ENCODE results near the gene TSGA10IP. TPM values are rescaled to one million over a fixed set of nuclear protein-coding genes. Genes with fewer than 3 reads are reported as not detected.

TSGA10IP gene
- not detected in 2 replicates for total RNA-seq

GRCh38 chr11:65945430-65945911 lies at the start of gene TSGA10IP:
TSGA10IP (plus strand) TSS chr11:65945480; CDS start chr11:65945676, 196 bp downstream.

GRCh38 chr11:65900125-65900898 lies 45.0 kb upstream of the TSGA10IP start, which contains the start of gene FOSL1:
FOSL1 (minus strand) TSS chr11:65900388; CDS start chr11:65900339, 49 bp downstream.

GRCh38 chr11:65918211-65919140 lies 26.8 kb upstream of the TSGA10IP start, which contains the start of gene C11orf68:
C11orf68 (minus strand) TSS chr11:65919062; CDS start chr11:65919031, 31 bp downstream.

GRCh38 chr11:65919141-65919572 lies 26.1 kb upstream of the TSGA10IP start, which contains the start of gene DRAP1:
DRAP1 (plus strand) TSS chr11:65919426; CDS start chr11:65919502, 76 bp downstream.

GRCh38 chr11:65961267-65962140 lies 16.2 kb downstream of the TSGA10IP start, which contains the start of gene SART1:
SART1 (plus strand) TSS chr11:65961734; CDS start chr11:65961781, 47 bp downstream.

GRCh38 chr11:66001942-66002647 lies 56.8 kb downstream of the TSGA10IP start, which contains the start of the genes BANF1 and EIF1AD:
BANF1 (plus strand) TSS chr11:66002503; CDS start chr11:66003251, 748 bp downstream.
EIF1AD (minus strand) TSS chr11:66002157; CDS start chr11:66000389, 1,768 bp downstream.

Other genes starting within 250 kb of the TSGA10IP start
- 42.8 and 56.6 TPM in 2 replicates for gene KAT5, start 233.2 kb upstream of the TSGA10IP start, total RNA-seq
- gene RNASEH2C, start 224.7 kb upstream of the TSGA10IP start, total RNA-seq, result 92.3 and 93.2 TPM in 2 replicates
- 10.8 and 11.3 TPM in 2 replicates for gene AP5B1, start 164.5 kb upstream of the TSGA10IP start, total RNA-seq
- not detected in 2 replicates for gene OVOL1, start 158.4 kb upstream of the TSGA10IP start, total RNA-seq
- gene SNX32, start 111.5 kb upstream of the TSGA10IP start, total RNA-seq, result not detected in 2 replicates
- gene CFL1, start 87.3 kb upstream of the TSGA10IP start, total RNA-seq, result 2,226 and 2,249 TPM in 2 replicates
- 35.0 and 40.1 TPM in 2 replicates for gene MUS81, start 85.0 kb upstream of the TSGA10IP start, total RNA-seq
- gene EFEMP2, start 72.7 kb upstream of the TSGA10IP start, total RNA-seq, result 29.5 and 33.7 TPM in 2 replicates
- gene CTSW, start 65.6 kb upstream of the TSGA10IP start, total RNA-seq, result 0.20 TPM in 1 of 2 replicates, not detected in the other
- 95.7 and 125 TPM in 2 replicates for gene FIBP, start 57.0 kb upstream of the TSGA10IP start, total RNA-seq
- gene CCDC85B, start 54.8 kb upstream of the TSGA10IP start, total RNA-seq, result 258 and 273 TPM in 2 replicates
- 125 and 127 TPM in 2 replicates for gene FOSL1, start 45.1 kb upstream of the TSGA10IP start, total RNA-seq
- gene C11orf68, start 26.4 kb upstream of the TSGA10IP start, total RNA-seq, result 18.9 and 19.7 TPM in 2 replicates
- 209 and 235 TPM in 2 replicates for gene DRAP1, start 26.1 kb upstream of the TSGA10IP start, total RNA-seq
- gene SART1, start 16.3 kb downstream of the TSGA10IP start, total RNA-seq, result 32.7 and 43.3 TPM in 2 replicates
- 27.2 and 38.1 TPM in 2 replicates for gene EIF1AD, start 56.7 kb downstream of the TSGA10IP start, total RNA-seq
- gene BANF1, start 57.0 kb downstream of the TSGA10IP start, total RNA-seq, result 109 and 139 TPM in 2 replicates
- 0.20 and 0.25 TPM in 2 replicates for gene CST6, start 66.5 kb downstream of the TSGA10IP start, total RNA-seq
- gene CATSPER1, start 81.0 kb downstream of the TSGA10IP start, total RNA-seq, result 0.47 TPM in 1 of 2 replicates, not detected in the other
- not detected in 2 replicates for gene GAL3ST3, start 103.7 kb downstream of the TSGA10IP start, total RNA-seq
- gene SF3B2, start 106.9 kb downstream of the TSGA10IP start, total RNA-seq, result 130 and 155 TPM in 2 replicates
- 18.0 and 19.3 TPM in 2 replicates for gene PACS1, start 124.8 kb downstream of the TSGA10IP start, total RNA-seq